Measurements from ENCODE around the gene USP7. TPM values are rescaled to one million over a fixed set of nuclear protein-coding genes. Genes with fewer than 3 reads are reported as not detected.

The USP7 gene
- total RNA-seq, 2 donors from 2014 or later: 114 to 140 TPM

DNA sequence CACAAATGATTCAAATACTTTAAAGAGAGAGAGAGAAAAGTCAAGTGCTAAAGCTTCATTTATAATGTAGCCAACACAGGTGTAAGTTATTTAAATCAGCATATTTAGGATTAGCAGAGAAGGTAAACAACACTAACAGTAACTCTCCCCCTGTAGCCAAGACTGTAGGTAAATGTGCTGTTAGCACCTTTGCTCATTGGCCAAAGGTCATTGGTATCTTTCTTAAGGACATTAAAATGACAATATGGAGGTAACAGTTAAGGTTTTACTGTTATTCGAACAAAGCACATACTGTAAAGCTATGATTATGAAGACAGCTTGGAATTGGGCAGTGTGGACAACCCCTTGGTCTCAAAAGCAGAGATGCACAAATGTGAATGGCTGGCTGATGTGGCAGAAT lies 52.9 kb downstream of the USP7 start:
- H3K4me1 Mint-ChIP-seq: peaks cover 43% of the 10 kb centered on the region
- peak overlapping the region; percentile 39 for H3K4me3 Mint-ChIP-seq
- H3K36me3 Mint-ChIP-seq (ENCODE audit: low read depth): peaks cover 73% of the 10 kb centered on the region
- H3K9me3 Mint-ChIP-seq: no peaks in the 10 kb centered on the region
- no peak for DNase-seq
- Histone ChIP-seq H3K27ac (ENCODE audit: low read depth, low read length) (no peak overlapping the region), H3K9me3 (ENCODE audit: control insufficient read depth, low read length) (no peaks in the 10 kb centered on the region), H3K27me3 (ENCODE audit: control insufficient read depth, insufficient read depth, low read length, poor library complexity, severe bottlenecking) (no peaks in the 10 kb centered on the region), H3K36me3 (ENCODE audit: control insufficient read depth, insufficient read depth, low read length) (peaks cover 85% of the 10 kb centered on the region), H3K4me3 (ENCODE audit: low read length) (peak overlapping the region; percentile 54), H3K4me1 (ENCODE audit: control insufficient read depth, insufficient read depth, low read length) (peaks cover 26% of the 10 kb centered on the region), H3K9ac (ENCODE audit: extremely low read depth, low read length, poor library complexity, severe bottlenecking) (no peak overlapping the region)
- WGBS, 2 experiments (ENCODE audit: insufficient coverage in 1 of 2, insufficient read length in 1 of 2): 91 to 100% methylated on average over 1 of the region's 1 CpG
- H3K27me3 Mint-ChIP-seq (ENCODE audit: insufficient read depth): no peaks in the 10 kb centered on the region
- H3K27ac Mint-ChIP-seq: peak overlapping the region; percentile 91
- TF ChIP-seq, protein P1, sequence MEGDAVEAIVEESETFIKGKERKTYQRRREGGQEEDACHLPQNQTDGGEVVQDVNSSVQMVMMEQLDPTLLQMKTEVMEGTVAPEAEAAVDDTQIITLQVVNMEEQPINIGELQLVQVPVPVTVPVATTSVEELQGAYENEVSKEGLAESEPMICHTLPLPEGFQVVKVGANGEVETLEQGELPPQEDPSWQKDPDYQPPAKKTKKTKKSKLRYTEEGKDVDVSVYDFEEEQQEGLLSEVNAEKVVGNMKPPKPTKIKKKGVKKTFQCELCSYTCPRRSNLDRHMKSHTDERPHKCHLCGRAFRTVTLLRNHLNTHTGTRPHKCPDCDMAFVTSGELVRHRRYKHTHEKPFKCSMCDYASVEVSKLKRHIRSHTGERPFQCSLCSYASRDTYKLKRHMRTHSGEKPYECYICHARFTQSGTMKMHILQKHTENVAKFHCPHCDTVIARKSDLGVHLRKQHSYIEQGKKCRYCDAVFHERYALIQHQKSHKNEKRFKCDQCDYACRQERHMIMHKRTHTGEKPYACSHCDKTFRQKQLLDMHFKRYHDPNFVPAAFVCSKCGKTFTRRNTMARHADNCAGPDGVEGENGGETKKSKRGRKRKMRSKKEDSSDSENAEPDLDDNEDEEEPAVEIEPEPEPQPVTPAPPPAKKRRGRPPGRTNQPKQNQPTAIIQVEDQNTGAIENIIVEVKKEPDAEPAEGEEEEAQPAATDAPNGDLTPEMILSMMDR (conservative IDR thresholded peaks at IDR 0.05): no peak

DNA sequence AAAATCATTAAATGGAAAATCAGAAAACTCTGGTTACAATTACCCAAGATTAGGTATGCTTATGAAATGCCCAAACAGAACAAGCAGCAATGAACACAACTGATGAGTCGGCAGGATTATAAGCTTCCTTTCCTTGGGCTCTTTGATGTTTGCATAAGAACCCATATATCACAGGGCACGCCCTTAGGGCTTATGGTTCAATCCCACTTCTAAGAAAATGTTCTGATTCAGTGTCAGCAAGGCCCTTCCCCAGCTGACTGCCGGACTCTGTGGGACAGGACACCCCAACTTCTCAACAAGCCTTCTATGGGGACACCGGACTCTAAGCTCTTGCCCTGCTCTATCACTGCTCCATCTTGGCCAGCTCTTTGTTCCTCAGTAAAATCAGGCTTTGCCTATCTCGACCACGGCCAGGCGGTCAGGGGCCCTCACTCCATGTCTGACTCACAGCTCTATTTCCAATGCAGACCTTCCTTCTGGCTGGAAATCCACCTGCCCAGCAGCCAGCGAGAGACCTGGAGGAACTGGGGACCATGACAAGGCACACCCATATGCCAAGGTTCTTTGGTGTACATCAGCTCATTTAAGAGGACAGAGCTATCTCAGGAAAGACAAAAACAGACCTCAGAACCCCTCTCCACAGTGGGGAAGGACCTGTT lies 54.8 kb downstream of the USP7 start:
- H3K4me3 Mint-ChIP-seq: no peak overlapping the region
- H3K27ac ChIP-seq (ENCODE audit: low read depth, low read length): peak overlapping the region; percentile 49
- no peak overlapping the region for H3K4me3 ChIP-seq (ENCODE audit: low read length)
- DNase-seq: no peak
- H3K4me1 ChIP-seq (ENCODE audit: control insufficient read depth, insufficient read depth, low read length): peaks cover 26% of the 10 kb centered on the region
- H3K27me3 ChIP-seq (ENCODE audit: control insufficient read depth, insufficient read depth, low read length, poor library complexity, severe bottlenecking): no peaks in the 10 kb centered on the region
- peak overlapping the region; percentile 50 for H3K27ac Mint-ChIP-seq
- TF ChIP-seq, protein P1 (conservative IDR thresholded peaks at IDR 0.05): no peak
- H3K9me3 Mint-ChIP-seq: no peaks in the 10 kb centered on the region
- WGBS, 2 experiments (ENCODE audit: insufficient coverage in 1 of 2, insufficient read length in 1 of 2): 93 to 97% methylated on average over 8 of the region's 8 CpGs
- H3K4me1 Mint-ChIP-seq: peaks cover 43% of the 10 kb centered on the region
- H3K36me3 ChIP-seq (ENCODE audit: control insufficient read depth, insufficient read depth, low read length): peaks cover 86% of the 10 kb centered on the region
- peaks cover 73% of the 10 kb centered on the region for H3K36me3 Mint-ChIP-seq (ENCODE audit: low read depth)
- no peak overlapping the region for H3K9ac ChIP-seq (ENCODE audit: extremely low read depth, low read length, poor library complexity, severe bottlenecking)
- no peaks in the 10 kb centered on the region for H3K9me3 ChIP-seq (ENCODE audit: control insufficient read depth, low read length)
- H3K27me3 Mint-ChIP-seq (ENCODE audit: insufficient read depth): no peaks in the 10 kb centered on the region

DNA sequence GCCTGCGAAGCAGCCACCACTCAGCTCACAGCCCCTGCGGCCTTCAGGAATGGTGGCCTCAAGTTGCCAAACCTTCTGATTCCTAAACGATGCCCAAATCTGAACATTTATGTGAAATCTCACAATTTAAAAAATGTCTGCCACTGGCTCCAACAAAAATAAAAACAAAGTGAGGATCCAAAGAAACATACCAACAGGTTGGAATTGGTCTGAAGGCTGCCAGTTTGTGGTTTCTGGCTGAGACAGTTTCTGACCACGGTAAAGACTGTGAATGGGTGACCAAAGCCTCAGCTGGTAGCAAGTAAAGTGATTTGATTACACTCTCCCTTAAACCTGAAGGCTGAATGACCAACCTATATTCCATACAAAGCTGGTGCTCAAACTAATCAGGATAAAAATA lies 56.6 kb downstream of the USP7 start:
- TF ChIP-seq, protein P1 (conservative IDR thresholded peaks at IDR 0.05): no peak
- Histone ChIP-seq H3K4me1 (ENCODE audit: control insufficient read depth, insufficient read depth, low read length) (peaks cover 26% of the 10 kb centered on the region), H3K9ac (ENCODE audit: extremely low read depth, low read length, poor library complexity, severe bottlenecking) (no peak overlapping the region), H3K27me3 (ENCODE audit: control insufficient read depth, insufficient read depth, low read length, poor library complexity, severe bottlenecking) (no peaks in the 10 kb centered on the region), H3K4me3 (ENCODE audit: low read length) (no peak overlapping the region), H3K27ac (ENCODE audit: low read depth, low read length) (no peak overlapping the region), H3K9me3 (ENCODE audit: control insufficient read depth, low read length) (no peaks in the 10 kb centered on the region), H3K36me3 (ENCODE audit: control insufficient read depth, insufficient read depth, low read length) (peaks cover 93% of the 10 kb centered on the region)
- Mint-ChIP-seq H3K4me1 (peaks cover 38% of the 10 kb centered on the region), H3K4me3 (no peak overlapping the region), H3K9me3 (no peaks in the 10 kb centered on the region), H3K27me3 (ENCODE audit: insufficient read depth) (no peaks in the 10 kb centered on the region), H3K27ac (peak overlapping the region; percentile 6), H3K36me3 (ENCODE audit: low read depth) (peaks cover 72% of the 10 kb centered on the region)
- no peak for DNase-seq
- 92 to 96% methylated on average over 3 to 4 of the region's 4 CpGs for WGBS, 2 experiments (ENCODE audit: insufficient coverage in 1 of 2, insufficient read length in 1 of 2)
